GDM1 (cell line): ENCODE results near the gene HLA-DQB1.
A peak's percentile ranks its signal among the peaks of the same experiment; 100 is the strongest.
"Not testable (repeated sequence)": the region's sequence is repeated elsewhere in the genome, so short reads cannot be mapped to it uniquely, and the experiment has no call there.

ENCODE experiments used
- DNase-seq: peaks from one replicate; lab custom pipeline; 2025; lab: John Stamatoyannopoulos, UW

Gene HLA-DQB1

GRCh38 chr6:32662099-32662498 is 4.4 kb downstream of the HLA-DQB1 start:
- DNase-seq, result no peak

- no peak for DNase-seq
These were observed 6.4 kb downstream of the HLA-DQB1 start for GRCh38 chr6:32659856-32660595.

- DNase-seq, result no peak
These were observed 8.1 kb downstream of the HLA-DQB1 start for GRCh38 chr6:32658268-32658897.

DNA sequence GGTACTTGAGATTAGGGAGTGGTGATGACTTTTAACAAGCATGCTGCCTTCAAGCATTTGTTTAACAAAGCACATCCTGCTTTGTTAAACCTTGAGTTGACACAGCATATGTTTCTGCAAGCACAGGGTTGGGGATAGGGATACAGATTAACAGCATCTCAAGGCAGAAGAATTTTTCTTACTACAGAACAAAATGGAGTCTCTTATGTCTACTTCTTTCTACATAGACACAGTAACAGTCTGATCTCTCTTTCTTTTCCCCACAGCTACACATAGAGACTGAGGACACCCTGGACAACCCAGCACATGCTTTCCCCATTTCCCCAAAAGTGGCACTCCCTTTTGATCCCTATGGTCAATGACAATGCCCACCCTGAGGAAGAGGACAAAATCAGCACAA is 8.6 kb downstream of the HLA-DQB1 start:
- DNase-seq, result not testable (repeated sequence)

DNA sequence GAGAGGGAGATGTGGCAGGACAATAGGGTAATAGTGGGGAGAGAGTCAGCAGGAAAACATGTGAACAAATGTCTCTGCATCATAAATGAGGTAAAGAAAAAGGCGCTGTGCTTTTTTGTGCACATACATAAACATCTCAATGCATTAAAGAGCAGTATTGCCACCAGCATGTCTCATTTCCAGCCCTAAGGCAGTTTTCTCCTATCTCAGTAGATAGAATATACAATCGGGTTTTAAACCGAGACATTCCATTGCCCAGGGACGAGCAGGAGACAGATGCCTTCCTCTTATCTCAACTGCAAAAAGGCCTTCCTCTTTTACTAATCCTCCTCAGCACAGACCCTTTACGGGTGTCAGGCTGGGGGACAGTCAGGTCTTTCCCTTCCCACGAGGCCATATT is 9.1 kb downstream of the HLA-DQB1 start:
- not testable (repeated sequence) for DNase-seq

DNA sequence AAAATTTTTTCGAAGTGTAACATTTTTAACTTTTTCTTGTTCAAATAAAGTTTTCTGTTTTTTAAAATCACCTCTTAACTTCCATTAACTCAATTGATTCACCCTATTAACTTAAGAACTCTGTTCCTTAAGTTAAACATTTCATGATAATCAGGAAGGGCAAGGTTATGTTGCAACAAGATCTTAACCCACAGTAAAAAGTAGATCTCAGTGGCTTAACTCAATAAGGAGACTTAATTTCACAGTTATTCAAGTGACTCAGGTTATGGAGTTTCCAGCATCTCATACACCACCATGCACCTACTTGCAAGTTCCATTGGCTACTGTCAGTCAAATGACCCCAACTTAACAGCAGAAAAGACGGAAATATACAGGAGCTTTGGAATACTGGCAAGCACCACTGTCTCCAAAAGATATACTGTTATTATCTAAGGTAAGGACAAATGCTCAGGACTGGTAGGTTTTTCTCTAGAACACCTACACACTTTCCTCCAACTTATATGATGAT is 11.2 kb downstream of the HLA-DQB1 start:
- DNase-seq, result no peak

GRCh38 chr6:32645047-32645703 is 21.3 kb downstream of the HLA-DQB1 start:
- DNase-seq, result no peak

DNA sequence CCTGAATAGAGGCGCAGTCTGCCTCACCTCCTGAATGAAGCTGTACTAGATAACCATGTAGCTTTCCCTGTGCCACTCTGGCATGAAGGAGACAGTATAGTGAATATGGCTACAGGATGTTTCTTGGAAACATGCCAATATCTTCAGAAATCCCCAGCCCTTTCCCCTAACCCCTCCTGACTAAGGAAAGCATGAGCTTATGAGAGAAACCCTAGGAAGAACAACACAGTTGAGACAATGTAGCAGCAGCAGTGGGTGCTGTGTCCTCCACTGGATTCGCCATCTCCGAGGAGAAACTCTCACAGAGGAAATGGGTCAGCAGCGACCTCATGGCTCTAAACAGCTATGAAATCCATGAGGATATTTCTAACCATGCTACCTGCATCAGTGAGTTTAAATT is 22.6 kb downstream of the HLA-DQB1 start:
- DNase-seq, result no peak

GRCh38 chr6:32642720-32643106 is 23.7 kb downstream of the HLA-DQB1 start:
- no peak for DNase-seq

- not testable (repeated sequence) for DNase-seq
These were observed 24.4 kb downstream of the HLA-DQB1 start for GRCh38 chr6:32641785-32642719.

GRCh38 chr6:32641122-32641521 is 25.3 kb downstream of the HLA-DQB1 start:
- no peak for DNase-seq

DNA sequence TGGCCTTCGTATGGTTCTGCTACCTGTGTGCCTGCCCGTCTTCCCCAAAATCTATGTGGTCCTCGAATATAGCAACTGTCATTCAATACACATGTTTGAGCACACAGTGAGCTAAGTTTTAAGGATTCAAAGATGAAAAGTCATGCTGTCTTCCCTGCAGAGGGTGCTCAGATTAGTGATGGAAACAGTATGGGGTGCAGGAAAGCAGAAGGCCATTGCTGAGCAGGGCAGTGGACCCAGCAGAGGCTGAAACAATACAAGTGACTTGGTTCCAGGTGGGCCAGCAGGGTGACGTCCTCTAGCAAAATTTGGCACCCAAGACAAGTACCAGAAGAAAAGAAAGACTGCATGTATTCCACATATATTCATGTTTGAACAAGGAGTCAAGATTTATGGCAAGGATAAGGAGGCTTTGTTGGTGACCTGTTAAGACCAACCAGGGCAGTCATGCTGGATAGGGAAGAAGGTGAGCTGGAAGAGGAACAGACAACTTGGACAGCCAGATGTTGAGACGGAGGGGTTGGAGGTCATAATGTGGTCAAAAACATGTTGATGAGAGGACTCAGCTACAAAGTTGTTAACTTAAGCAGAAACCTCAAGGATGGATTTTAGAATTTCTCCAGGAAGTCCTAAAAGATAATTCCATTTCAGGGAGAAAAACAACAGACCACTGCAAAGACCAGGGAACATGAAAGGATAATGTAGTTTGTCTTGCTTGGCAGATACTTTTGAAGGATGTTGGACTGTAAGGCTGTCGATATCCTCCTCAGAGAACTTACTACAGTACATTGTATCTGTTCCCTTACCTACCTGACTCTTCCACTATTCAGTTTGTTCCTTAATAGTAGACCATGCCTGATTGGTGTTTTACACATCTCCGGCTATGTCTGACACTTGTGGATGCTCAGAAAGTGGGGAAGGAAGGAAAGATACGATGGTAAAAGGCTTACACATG is 26.7 kb downstream of the HLA-DQB1 start:
- no peak for DNase-seq

- no peak for DNase-seq
These were observed 27.8 kb downstream of the HLA-DQB1 start for GRCh38 chr6:32638532-32639219.

DNA sequence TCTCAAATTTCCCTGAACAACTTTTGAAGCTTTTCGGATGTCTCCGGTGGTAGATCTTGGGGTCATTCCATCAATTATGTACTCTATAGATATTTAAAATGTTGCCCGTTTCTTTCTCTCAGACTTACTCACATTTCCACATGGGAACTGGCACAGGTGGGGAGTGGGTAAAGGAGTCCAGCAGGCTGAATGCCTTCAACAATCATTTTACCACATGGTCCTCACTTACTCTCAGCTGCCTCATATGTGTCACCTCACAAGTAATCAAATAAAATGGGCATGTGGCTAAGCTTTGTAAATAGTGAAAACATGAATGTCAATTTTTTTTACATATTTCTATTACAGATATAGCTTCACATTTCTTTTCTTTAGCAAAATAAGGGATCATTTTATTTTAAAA is 28.6 kb downstream of the HLA-DQB1 start:
- DNase-seq, result no peak

DNA sequence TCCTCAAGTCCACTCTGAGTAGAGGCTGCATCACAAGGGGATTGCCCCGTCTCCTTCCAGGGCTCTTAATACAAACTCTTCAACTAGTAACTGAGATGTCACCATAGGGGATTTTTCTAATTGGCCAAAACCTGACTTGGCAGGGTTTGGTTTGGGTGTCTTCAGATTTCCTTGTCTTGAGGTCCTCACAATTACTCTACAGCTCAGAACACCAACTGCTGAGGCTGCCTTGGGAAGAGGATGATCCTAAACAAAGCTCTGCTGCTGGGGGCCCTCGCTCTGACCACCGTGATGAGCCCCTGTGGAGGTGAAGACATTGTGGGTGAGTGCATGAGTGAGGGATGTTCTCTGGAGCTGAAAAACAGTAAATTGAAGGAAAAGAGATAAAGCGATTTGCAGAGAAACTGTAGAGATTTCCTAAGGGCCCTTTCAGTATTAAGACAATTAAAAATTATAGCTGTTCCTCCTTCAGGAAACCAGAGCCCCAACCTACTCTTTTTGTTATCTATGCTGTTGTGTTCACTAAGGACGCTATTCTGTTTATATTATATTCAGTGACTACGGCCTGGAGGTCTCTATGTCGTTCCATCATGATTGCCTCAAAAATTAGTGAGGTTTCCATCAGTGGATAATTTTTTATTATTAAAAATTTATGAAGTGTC is 29.1 kb downstream of the HLA-DQB1 start, which contains the start of gene HLA-DQA1:
Gene HLA-DQA1 (plus strand): TSS at position 188 of the 662 bp plus-strand sequence. CDS start 53 bp downstream, at position 241.
- peak; percentile 36 for DNase-seq

DNA sequence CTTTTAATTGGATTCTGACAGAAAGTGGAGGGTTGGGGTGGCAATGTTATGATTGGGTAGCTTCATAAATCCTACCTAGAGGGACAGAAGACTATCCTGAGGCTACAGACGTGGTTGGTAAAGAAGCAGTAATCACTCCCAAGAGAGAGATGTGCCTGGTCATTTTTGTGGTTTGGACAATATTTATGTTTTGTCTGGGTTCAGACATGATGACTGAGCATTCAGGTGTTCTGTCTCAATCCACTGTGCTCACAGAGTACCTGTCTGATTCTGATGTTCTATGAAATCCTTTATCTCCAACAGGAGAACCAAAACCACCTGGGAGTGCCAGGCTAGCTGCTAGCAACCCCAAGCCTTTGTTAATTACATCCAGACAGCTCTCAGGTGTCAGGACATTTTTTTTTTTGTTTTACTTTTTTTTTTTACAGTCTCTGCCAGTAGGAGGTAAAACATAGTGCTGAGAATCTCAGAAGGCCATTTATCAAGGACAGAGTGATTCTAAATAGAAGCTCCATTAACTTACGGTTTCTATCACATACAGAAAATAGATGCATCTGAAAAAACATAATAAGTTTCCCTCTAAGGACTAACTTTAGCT is 30.8 kb downstream of the HLA-DQB1 start:
- DNase-seq, result no peak

DNA sequence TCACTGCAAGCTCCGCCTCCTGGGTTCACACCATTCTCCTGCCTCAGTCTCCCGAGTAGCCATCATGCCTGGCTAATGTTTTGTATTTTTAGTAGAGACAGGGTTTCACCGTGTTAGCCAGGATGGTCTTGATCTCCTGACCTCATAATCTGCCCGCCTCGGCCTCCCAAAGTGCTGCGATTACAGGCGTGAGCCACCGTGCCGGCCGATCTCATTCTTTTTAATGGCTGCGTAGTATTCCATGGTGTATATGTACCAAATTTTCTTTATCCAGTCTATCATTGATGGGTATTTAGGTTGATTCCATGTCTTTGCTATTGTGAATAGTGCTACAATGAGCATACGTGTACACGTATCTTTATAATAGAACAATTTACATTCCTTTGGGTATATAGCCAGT is 36.7 kb downstream of the HLA-DQB1 start:
- not testable (repeated sequence) for DNase-seq

DNA sequence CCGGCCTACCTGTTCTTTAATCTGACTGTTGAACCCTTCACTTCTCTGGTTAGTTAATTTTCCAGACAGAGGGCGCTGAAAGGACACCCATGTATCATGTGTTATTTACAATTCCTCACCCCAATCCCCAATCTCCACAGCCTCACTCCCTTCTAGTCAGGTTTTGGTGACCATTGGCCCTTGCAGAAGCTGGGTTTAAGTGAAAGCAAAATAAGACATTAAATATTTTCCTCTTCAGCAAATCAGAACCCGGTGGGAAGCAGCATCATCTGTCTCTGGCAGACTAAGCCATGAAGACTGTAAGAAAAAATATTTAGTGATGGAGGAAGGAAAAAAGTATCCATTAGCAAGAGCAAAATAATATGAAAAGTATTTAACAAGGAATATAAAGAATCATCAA is 38.6 kb downstream of the HLA-DQB1 start:
- DNase-seq, result peak; percentile 23

GRCh38 chr6:32627249-32627648 is 39.2 kb downstream of the HLA-DQB1 start:
- no peak for DNase-seq
